BE2C (cell line): Measurements from ENCODE around the gene PROK1.
"Not testable (repeated sequence)": the region's sequence is repeated elsewhere in the genome, so short reads cannot be mapped to it uniquely, and the experiment has no call there.

ENCODE experiments used
- DNase-seq: peaks from one replicate; pipeline ENCODE4 v3.0.0-alpha.2; 2020
- H3K27me3 ChIP-seq: fragments of 250-450 bp; sonication (Bioruptor Pico); 2 replicates; pipeline ENCODE4 v1.5.1; 2020; ENCODE audit warnings: mild to moderate bottlenecking
- H3K36me3 ChIP-seq: fragments of 250-450 bp; sonication (Bioruptor Pico); 2 replicates; pipeline ENCODE4 v1.5.1; 2020; ENCODE audit warnings: mild to moderate bottlenecking
- H3K4me1 ChIP-seq: fragments of 250-450 bp; sonication (Bioruptor Pico); 2 replicates; pipeline ENCODE4 v1.5.1; 2020
- H3K4me3 ChIP-seq: 2 replicates; pipeline ENCODE4 v1.5.1; 2011; ENCODE audit warnings: low read depth, low read length
- H3K9me3 ChIP-seq: fragments of 250-450 bp; sonication (Bioruptor Pico); 2 replicates; pipeline ENCODE4 v1.5.1; 2020
- CTCF ChIP-seq: IDR thresholded peaks from 2 replicates; pipeline ENCODE4 v1.5.1; 2012; ENCODE audit warnings: mild to moderate bottlenecking, low read depth, low read length

The PROK1 gene

GRCh38 chr1:110430366-110430765, 20.6 kb upstream of the PROK1 start:
- Histone ChIP-seq H3K4me1 (peaks cover 4% of the 10 kb centered on the region), H3K9me3 (no peaks in the 10 kb centered on the region; the same call in none of the 2 replicates), H3K36me3 (no peaks in the 10 kb centered on the region), H3K4me3 (no peak overlapping the region), H3K27me3 (peaks cover 6% of the 10 kb centered on the region)
- TF ChIP-seq CTCF, result no peak
- DNase-seq, result no peak

- TF ChIP-seq CTCF, result no peak
- H3K27me3 ChIP-seq, result peaks cover 6% of the 10 kb centered on the region
Observed at GRCh38 chr1:110430901-110431300, 20.0 kb upstream of the PROK1 start.

GRCh38 chr1:110433213-110433612, 17.7 kb upstream of the PROK1 start:
- Histone ChIP-seq H3K4me3 (no peak overlapping the region), H3K9me3 (no peaks in the 10 kb centered on the region; the same call in none of the 2 replicates), H3K36me3 (no peaks in the 10 kb centered on the region), H3K4me1 (peaks cover 5% of the 10 kb centered on the region), H3K27me3 (peaks cover 6% of the 10 kb centered on the region)
- no peak for DNase-seq
- TF ChIP-seq CTCF, result no peak

More at GRCh38 chr1:110430901-110431300, 20.0 kb upstream of the PROK1 start:
- Histone ChIP-seq H3K4me1 (peaks cover 5% of the 10 kb centered on the region), H3K36me3 (no peaks in the 10 kb centered on the region), H3K4me3 (no peak overlapping the region), H3K9me3 (no peaks in the 10 kb centered on the region; the same call in none of the 2 replicates)
- no peak for DNase-seq

GRCh38 chr1:110433803-110434202, 17.1 kb upstream of the PROK1 start:
- Histone ChIP-seq H3K36me3 (no peaks in the 10 kb centered on the region), H3K4me3 (no peak overlapping the region), H3K27me3 (peaks cover 6% of the 10 kb centered on the region), H3K4me1 (peaks cover 5% of the 10 kb centered on the region), H3K9me3 (no peaks in the 10 kb centered on the region; the same call in none of the 2 replicates)
- DNase-seq, result peak; percentile 62
- peak; percentile 41 for TF ChIP-seq CTCF

- H3K27me3 ChIP-seq, result no peaks in the 10 kb centered on the region; the same call in 1 of the 2 replicates
- no peaks in the 10 kb centered on the region for H3K36me3 ChIP-seq
- no peak for DNase-seq
- TF ChIP-seq CTCF, result no peak
- no peak overlapping the region for H3K4me3 ChIP-seq
- H3K9me3 ChIP-seq, result no peaks in the 10 kb centered on the region; the same call in none of the 2 replicates
- peaks cover 8% of the 10 kb centered on the region for H3K4me1 ChIP-seq
Observed at GRCh38 chr1:110434946-110435345, 16.0 kb upstream of the PROK1 start.

- DNase-seq, result no peak
- no peak for TF ChIP-seq CTCF
- Histone ChIP-seq H3K4me1 (peaks cover 8% of the 10 kb centered on the region), H3K27me3 (no peaks in the 10 kb centered on the region), H3K36me3 (no peaks in the 10 kb centered on the region), H3K9me3 (no peaks in the 10 kb centered on the region; the same call in none of the 2 replicates), H3K4me3 (no peak overlapping the region)
Observed at GRCh38 chr1:110436635-110437034, 14.3 kb upstream of the PROK1 start.

GRCh38 chr1:110437645-110438299, 13.2 kb upstream of the PROK1 start:
- not testable (repeated sequence) for H3K27me3 ChIP-seq, H3K9me3 ChIP-seq, DNase-seq, H3K4me1 ChIP-seq, H3K36me3 ChIP-seq, H3K4me3 ChIP-seq
